ENCODE data around the gene PPP2R5C.
A peak's percentile ranks its signal among the peaks of the same experiment; 100 is the strongest.

Gene PPP2R5C

DNA sequence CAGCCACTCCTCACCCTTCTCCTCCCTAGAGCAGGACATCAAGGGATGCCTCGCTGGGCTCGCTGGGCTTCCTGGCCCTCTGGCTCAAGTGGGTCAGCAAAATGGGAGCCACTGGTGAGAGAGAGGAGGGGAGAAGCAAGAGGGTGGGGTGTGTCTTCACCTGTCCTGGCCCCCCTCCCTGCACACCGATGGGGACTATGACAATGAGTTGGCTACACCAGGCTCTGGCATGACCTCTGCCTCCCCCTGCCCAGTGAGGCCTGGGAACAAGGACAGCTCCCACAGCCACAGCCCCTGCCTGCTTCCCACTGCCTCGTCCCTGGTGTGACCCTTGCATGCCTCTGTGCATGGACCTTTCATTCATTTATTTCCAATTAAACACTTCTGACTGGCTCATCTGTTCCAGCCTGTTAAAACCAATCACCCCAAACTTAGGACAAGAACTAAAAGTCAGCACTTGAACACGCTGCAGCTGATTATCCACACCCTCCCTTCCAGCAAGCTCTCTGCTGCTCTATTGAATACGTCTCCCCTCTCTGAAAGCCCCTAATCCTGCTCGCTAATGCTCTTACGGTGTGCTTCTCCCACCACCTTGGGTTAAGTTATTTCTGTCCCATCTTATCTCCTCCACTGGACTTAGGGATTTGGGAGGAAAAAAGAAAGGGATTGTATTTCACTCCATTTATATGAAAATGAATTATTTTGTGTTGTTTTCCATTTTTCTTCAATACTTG is 5.8 kb upstream of the PPP2R5C start:
- no peak for DNase-seq (ENCODE audit: low read depth in 3 of 3)

DNA sequence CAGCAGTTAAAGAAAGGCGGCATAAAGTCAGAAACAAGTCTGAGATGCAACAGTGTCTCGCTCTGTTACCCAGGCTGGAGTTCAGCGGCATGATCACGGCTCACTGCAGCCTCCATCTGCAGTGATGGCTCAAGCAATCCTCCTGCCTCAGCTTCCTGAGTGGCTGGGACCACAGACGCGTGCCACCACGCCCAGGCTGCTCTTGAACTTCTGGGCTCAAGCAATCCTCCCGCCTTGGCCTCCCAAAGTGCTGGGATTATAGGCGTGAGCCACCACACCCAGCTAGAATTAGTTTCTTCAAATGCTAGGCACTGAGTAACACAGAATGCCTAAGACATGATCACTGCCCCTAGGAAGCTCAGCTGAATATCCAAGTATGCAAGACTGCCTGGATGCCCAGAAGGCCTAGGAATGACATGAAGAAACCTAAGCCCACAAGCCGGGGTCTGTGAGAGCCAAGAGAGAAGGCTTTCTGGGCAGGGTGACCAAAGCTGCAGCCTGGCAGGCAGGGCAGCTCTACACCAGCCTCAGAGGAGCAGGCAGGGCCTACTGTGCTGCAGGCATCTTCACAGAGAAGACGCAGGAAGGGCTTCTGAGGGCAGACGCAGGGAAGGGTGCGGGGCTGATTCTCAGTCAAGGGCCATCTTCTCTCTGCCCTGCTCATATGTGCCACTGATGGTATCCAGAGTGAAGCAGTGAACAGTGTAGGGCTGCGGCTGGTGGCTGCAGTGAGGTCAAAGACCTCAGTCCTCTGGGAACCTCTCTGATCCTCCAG is 4.3 kb upstream of the PPP2R5C start:
- no peak for DNase-seq (ENCODE audit: low read depth in 3 of 3)

DNA sequence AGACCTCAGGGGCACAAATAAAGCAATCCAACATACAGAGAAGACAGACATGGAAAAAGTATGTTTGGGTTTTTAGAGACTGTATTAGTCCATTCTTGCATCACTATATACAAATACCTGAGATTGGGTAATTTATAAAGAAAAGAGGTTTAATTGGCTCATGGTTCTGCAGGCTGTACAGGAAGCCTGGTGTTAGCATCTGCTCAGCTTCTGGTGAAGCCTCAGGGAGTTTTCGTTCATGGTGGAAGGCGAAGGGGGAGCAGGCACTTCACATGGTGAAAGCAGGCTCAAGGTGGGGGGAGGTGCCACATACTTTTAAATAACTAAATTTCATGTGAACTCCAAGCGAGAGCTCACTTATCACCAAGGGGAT is 3.7 kb upstream of the PPP2R5C start:
- no peak for DNase-seq (ENCODE audit: low read depth in 3 of 3)

DNA sequence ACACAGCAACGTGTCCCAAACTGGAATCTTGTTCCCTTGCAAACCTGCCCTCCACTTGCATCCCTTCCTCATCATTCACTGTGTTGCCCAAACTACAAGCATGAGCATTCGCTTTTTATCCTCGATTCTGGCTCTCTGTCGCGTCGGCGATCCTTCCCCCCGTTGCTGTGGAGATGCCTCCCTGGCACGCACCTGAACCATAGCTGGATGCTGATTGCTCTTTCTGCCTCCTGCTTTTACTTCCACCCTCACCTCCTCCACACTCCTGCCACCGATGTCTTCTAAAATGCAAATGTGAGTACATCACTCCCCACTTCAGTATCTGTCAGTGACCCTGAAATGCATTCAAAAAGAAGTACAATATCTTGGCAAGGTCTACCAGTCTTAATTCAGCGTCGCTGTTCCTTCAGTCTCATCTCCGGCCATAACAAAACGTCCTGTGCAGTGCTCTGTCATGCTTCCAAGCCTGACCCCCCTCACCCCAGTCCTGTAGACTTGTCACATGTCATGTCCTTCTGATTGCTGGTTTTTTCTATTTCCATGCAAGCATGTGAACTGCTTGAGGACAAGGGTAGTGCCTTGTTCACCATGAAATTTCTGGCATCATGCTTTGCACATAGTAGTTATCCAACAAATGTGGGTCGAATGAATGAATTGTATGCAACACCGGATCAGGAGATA is 2.5 kb upstream of the PPP2R5C start:
- no peak for DNase-seq (ENCODE audit: low read depth in 3 of 3)

DNA sequence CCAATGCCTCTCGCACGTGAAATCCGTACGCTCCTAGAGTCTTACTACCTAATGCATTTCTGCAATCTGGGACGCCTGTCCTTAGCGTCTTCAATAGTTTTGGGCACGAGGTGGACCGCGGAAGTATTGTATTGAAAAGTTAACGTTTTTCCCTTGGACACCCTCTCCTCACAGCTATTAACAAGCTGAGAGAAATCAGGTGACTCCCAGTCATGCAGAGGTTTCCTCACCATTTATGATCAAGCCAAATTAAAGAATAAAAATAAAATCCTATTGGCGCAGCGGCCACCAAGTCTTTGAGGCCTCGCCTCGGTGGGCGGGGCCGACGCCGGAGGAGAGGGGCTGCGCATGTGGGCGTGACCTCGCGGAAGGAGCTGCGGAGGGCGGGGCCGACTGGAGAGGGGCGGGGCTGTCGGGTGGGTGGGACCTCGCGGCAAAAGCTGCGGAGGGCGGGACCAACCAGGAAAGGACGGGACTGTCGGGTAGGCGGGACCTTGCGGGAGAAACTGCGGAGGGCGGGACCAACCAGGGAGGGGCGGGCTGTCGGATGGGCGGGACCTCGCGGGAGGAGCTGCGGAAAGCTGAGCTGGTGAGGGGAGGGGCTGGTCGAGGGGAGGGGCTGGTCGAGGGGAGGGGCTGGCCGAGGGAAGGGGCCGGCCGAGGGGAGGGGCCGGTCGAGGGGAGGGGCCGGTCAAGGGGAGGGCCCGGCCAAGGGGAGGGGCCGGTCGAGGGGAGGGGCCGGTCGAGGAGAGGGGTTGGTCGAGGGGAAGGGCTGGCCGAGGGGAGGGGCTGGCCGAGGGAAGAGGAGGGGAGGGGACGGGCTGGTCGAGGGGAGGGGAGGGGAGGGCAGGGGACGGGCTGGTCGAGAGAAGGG is 1.1 kb upstream of the PPP2R5C start:
- DNase-seq (ENCODE audit: low read depth in 3 of 3), result peak; percentile 94 to 97 (median 96)

DNA sequence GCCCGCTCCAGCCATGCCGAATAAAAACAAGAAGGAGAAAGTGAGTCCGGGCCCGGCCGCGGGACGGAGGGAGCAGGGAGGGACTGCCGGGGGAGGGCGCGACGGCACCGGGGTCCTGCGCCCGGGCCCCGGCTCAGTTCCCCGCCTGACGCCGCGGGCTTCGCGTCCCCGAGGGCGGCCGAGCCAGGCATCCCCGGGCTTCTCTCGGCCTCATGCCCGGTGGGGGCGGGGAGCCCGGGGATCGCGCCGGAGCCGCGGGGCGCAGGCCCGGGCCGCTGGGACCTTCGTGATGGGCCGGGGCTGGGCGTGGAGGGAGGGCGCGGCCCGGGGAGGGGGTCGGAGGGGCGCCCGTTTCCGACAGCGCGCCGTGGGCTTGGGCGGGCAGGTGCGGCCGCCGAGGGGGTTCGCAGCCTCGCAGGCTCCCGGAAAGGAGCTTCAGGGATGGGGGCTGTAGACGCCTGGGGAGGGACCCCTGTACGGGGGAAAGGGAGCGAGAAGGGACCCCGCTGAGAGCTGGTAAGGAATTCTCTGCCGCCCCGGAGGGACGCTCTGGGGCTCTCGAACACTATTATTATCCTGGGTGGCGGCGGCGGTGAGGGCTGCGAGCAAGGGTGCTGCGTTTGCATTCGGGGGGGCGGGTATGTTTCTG is 496 bp downstream of the PPP2R5C start:
- peak in 1 of 3 experiments; percentile 22 for DNase-seq (ENCODE audit: low read depth in 3 of 3)

DNA sequence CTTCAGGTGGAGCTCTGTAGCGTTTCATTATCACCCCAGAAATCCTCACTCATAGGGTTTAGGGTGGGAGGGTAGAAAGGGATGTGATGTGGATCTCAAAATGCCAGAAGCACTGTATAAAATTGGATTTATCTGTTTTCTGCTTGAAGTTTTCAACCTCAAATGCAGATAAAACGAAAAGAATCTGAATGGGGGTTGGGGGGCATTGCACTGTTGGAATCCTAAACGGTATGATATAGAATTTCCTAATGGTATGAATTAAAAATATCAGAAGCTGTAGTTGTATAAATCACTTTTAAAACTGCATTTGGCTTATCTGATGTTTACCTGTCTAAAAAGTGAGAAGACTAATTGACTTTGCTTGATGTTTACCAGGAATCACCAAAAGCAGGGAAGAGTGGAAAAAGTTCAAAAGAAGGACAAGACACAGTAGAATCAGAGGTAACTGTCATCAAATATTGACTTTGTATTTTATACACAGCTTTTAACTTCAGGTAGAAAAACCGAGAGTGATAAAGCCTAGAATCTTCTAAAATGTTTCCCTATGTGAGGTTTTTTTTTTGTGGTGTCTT is 1.1 kb downstream of the PPP2R5C start:
- no peak for DNase-seq (ENCODE audit: low read depth in 3 of 3)

DNA sequence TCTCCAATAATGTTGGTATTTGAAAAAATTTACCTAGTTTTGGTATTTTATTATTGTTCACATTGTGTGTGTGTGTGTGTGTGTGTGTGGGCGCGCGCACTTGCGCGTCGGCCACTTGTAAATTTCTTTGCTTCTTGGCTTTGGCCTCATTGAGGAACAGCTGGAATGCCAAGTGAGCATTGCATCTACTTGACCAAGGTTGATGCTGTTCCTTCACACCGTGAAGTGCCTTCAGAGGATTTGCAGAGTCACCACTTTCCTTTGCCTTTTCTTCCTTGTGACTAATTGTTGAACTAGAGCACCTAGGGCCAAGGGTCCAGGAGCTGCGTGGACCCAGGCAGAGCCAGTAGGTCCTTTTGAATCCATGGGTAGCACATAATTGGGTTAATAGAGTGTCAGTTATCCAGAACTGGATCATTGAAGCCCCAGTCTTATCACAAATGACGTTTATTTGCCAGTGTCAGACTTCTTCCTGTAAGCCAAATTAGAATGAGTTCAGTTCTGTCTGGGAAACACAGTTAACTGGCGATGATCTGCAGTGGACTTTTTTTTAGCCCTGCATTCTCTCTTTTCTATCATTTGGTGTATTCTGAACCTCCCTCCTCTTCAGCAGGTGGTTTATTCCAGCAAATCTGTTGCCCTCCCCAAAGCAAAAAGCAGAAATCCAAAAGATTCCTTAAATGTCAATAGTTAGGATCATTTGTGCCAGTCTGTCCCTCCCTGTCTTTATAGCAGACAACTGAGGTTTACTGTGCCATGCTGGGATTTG is 2.6 kb downstream of the PPP2R5C start:
- no peak for DNase-seq (ENCODE audit: low read depth in 3 of 3)

DNA sequence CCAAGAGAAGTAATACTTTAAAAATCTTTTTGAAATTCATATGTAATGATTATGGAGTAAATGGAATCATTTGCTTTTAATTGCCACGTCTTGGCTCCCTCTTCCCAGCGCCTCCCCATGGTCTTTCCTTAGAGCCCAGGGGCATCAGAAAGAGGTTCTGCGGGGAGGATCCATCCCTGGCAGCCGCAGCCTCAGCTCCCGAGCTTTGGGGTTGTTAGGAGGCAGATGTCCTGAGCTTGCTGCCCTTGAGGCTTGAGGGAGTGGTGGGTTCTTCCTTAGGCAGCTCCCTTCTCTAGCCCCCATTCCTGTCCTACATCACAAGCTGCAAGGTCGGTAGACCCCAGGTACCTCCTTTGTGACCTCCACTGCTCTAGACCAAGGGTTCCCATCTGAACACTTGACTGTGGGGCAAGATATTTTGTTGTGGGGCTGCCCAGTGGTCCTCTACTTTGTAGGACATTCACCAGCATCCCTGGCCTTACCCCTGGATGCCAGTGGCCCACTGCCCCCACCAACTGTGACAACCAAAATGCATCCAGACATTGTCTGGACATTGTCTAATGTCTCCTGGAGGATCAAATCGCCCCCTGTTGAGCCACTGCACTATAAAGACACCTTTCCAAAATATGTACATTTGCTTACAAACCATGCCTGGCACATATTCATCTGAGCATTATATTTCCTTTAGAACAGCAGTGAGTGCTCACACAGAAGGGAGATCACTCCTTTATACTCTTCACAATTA is 6.3 kb downstream of the PPP2R5C start:
- DNase-seq (ENCODE audit: low read depth in 3 of 3), result no peak

DNA sequence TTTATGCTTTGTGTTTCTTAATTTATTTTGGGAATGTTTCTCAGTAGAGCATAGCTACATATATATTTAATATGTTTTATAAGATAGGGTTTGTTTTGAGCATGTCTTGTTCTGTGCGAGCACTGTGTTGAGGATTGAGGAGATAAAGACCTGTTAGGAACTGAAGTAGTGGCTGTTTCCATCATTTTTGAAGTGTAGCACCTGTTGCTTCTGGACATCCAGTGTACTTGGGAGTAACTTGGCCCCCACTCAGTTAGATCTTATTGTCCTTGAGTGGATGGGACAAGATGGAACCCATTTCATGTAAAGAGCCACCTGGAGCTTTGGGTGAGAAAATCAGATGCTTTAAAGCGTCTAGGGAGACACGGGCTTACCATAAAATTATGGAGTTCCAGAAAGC is 8.7 kb downstream of the PPP2R5C start:
- no peak for DNase-seq (ENCODE audit: low read depth in 3 of 3)

DNA sequence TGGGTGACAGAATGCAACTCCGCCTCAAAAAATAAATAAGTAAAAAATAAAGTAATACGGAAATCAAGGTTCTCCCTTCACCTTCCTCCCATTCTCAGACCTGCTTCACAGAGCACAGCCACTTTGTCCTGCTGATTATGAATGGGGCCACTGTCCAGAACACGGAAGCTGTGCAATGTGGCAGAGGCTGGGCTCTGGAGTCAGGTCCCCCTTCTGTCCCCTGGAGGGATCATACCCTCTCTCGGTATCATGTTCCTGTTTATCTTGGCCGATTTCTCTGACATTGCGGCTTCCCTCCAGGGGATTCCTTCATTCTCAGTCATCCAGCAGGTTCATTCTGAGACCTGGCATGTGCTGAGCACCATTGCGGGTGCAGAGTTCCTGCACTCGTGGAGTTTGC is 11.3 kb downstream of the PPP2R5C start:
- DNase-seq (ENCODE audit: low read depth in 3 of 3), result no peak

DNA sequence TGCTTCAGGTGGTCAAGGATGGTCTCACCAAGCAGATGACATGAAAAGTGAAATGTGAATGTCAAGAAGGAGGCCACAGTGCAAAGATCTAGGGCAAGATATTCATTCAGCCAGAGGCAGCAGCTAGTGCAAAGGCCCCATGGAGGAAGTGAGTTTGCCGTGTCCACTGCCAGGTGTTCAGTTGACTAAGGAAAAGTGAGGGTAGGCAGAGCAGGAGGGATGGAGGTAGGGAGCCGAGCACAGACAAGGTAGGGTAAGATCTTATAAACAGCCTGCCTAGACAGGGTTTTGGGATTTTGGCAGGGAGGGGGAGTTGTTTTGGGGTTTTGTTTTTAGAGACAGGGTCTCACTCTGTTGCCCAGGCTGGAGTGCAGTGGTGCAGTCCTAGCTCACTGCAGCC is 11.9 kb downstream of the PPP2R5C start:
- no peak for DNase-seq (ENCODE audit: low read depth in 3 of 3)

DNA sequence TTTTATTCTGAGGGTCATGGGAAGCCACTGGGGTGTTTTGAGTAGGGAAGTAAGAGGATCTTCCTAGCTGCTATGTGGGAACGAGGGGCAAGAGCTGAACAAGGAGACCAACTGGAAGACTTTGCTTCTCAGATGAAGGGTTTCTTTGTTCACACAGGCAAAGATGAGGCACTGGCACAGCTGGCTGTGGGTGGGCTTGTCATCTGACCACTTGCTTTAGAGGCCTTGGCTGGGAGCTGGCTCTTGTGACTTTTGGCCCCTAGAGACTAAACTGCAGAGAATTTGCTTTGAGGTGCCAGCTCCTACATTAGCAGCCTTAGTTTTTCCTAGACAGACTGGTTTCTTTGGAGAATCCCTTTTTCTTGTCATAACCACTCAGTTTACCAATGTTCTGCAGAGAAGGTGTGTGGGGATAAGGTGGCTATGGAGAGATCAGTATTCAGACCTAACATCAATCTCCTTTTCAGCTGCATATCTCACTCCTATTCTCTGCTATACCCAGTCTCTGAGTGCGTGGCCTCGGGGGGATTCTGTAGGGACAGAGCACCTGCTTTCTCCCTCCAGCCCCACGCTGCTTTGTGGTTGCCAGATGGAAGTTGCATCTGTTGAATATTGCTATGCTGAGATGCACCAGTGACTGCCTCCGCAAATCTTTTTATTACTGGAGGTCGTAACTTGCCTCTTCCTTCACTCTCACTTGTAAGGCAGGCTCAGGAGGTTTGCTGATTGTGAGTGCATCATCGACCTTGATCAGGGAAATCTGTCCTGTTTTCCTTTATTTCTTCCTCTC is 12.7 kb downstream of the PPP2R5C start:
- no peak for DNase-seq (ENCODE audit: low read depth in 3 of 3)

DNA sequence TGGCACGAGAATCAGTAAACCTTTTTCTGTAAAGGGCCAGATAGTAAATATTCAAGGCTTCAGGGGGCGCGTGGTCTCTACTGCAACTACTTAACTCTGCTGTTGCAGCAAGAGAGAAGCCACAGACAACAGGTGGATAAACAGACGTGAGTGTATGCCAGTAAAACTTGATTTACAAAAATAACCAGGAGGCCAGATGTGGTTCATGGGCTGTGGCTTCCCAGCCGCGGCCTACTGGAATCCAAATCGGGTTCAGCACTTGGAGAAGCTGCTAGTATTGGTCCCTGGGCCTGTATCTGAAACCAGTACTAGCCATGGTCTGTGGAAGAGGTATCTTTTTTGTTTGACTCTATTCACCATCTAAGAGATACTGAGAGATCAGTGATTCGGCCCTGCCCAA is 13.3 kb downstream of the PPP2R5C start:
- DNase-seq (ENCODE audit: low read depth in 3 of 3), result no peak

DNA sequence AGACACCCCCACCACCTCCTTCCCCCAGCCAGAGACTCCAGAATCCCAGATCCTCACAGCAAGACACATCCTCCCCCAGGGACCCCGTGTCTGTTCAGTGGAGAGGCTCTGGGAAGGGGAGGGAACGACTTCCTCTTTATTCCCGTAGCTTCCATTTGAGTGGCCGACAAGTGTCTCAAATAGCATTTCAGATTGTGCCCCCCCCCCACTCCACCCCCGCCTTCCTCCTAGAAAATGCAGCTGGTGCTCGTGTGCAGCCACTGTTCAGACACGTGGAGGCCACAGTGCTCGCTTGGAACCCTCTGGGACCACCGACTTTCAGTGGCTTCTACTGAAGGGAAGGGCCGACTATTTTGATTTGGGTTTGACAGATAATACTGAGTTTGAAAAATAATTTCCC is 14.3 kb downstream of the PPP2R5C start:
- DNase-seq (ENCODE audit: low read depth in 3 of 3), result no peak

DNA sequence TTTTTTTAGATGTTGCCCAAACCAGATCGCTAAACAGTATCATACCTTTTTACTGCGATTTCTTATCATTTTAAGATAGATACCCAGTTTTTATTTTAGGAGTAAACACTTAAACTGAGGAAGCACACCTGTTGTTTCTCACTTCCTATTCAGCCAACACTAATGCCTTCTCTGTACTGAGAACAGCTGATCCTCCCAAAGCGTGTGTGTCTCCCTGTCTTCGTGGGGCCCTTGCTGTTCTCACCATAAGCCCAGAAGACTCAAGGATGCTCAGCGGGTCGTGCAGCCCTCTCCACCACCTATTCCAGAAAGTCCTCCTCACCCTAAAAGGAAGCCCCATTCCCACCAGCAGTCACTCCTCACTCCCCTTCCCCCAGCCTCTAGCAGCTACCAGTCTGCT is 14.8 kb downstream of the PPP2R5C start:
- no peak for DNase-seq (ENCODE audit: low read depth in 3 of 3)

DNA sequence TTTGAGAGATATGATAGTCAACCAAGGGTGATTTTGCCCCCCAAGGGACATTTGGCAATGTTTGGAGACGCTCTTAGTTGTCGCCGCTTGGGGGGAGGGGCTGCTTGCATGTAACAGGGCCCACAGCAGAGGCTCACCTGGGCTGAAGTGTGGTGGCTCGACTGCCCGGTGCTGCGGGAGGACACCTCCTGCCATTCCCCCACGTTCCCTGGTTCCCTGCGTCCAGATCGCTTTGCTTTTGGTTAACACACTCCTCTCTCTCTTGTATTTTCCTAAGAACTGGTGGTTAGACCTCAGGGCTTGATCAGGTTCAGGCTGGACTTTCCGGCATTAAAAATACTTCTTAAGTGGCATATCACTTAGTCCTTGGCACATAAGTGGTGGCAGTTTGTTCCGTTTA is 18.9 kb downstream of the PPP2R5C start:
- no peak for DNase-seq (ENCODE audit: low read depth in 3 of 3)

DNA sequence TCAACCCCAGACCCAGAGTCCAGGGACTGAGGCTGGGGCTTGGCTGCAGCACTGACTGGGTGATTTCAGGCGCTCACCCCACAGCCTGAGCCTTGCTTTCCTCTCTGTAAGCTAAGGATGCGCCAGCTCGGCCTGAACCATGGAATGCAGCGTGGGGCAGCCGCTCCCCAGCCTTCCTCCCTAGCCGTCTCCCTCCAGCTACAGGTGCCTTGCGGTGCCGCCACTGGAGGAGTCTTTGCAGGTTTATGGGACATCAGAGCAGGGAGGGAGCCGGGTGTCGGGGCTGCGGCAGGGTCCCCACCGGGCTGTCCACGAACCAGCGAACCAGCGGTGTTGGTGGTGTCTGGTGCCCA is 19.4 kb downstream of the PPP2R5C start:
- no peak for DNase-seq (ENCODE audit: low read depth in 3 of 3)
